HG02642 (cell line): ENCODE measurements around the gene HSF5.

Experiments used
- ATAC-seq: cut with Tn5 transposase; IDR thresholded peaks from one replicate; pipeline ENCODE4 v1.9.1; 2021; ENCODE audit warnings: mild to moderate bottlenecking; ENCODE audit not compliant: unreplicated experiment, poor library complexity

The HSF5 gene

DNA sequence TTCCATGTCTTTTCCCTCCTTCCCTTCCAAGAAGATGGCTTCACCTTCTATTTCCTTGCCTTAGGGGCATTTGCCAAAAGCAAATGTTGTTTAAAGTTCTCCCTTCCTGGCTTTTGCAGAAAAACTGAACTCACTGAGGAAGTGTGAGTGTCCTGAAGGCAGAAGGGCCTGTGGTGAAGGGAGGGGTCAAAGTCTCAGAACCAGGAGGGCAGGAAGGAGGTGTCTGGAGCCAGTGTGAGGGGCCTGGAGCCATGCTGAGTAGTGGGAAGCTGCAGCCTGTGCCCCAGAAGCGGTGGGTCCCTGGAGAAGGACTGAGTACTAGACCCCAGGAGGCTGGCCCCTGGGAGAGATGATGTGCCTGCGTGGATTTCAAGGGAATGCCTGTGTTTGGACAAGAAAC is 112.4 kb downstream of the HSF5 start:
- no peak for ATAC-seq

DNA sequence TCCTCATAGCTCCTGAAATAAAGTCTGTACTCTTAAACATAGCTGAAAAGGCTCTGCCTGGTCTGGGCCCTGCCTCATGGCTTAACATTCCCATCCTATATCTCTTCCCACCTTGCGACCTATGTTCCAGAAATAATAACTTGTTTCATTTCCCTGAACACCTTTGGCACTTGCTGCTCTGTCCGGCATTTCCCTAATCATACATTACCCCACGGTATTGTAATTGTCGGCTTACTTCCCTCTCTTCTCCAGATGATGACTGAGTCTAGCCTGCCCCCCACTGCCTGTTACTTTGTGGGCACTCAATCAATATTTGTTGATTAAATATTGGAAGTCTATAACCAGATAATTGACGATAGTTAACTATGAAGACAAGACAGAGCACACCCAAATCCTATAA is 113.0 kb downstream of the HSF5 start:
- ATAC-seq: no peak

DNA sequence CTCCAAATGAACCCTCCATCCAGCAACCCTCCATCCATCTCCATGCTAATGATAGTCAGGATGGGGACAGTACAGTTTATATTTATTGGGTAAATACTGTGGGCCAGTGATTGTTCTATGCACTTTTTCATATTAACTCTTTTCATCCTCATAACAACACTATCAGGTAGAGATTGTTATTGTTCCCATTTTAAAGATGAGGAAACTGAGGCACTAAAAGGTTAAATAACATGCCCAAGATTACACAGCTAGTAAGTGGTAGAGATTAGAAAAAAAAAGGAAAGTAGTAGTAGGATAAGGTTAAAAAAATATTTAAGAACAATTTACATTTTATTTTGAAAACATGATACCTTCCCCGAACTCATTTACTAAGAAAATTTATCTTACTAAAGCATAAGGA is 114.3 kb downstream of the HSF5 start:
- ATAC-seq: no peak

DNA sequence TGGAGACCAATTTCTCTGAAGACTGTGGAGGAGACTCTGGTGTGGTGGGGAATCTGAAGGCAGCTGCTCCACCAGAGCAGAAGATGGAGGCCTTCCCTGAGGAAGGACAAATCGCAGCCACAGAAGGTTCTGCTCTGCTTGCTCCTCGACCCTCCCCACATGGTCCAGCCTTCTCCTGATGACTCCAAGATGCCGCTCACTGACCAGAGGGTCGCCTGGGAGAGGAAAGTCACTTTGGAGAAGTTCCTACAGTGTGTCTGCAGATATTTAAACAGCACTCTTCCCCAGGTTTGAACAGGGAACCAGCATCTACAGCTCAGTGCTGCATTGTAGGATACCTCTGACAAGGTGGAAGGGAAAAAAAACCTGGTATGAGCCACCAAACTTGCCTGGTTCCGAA is 115.2 kb downstream of the HSF5 start:
- ATAC-seq: no peak

DNA sequence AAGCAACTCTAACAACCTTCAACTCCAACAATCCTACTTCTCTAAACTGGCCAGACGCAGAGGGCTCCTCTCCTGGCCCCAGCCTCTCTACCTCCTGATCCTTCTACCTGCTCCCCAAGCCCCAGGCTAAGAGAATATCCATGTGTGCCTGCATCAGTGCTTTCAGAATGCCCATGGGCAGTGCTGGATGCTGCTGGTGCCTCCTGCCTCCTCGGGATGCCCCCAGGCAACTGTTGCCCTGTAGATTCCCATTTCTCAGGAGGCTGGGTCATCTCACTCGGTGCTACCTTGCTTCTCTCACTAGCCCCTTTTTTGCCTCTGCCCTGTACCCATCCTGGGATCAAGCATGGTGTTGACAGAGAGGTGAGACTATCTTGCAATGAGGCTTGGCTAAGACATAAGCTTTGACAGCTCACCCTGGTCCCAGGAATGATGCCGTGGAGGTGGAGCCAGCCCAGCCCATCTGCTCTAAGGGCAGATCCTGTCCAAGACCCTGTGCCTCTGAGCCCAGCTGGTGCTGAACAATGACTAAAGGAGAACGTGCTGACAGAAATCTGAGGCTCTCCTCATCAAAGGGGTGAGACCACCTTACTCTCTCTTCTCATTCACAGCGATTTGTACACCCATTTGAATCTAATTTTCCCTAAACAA is 116.8 kb downstream of the HSF5 start:
- ATAC-seq: no peak

DNA sequence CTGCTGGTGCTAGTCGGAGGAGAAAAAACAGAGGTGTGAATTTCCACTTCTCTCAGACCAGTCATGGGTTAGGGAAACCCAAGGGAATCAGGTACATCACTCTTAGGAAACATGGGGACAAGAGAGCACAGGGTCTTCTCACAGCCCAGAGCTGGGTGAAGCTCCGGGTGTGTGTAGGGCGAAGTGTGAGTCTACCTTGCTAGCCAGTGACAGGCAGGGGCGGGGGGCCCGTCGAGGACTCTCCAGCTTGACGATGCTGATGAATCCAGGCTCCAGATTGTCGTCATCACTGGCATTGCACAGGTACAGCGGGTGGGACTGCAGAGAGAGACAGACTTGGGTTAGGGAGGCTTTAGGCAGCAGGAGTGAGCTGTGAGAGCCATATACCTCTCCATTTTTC is 117.5 kb downstream of the HSF5 start:
- no peak for ATAC-seq

DNA sequence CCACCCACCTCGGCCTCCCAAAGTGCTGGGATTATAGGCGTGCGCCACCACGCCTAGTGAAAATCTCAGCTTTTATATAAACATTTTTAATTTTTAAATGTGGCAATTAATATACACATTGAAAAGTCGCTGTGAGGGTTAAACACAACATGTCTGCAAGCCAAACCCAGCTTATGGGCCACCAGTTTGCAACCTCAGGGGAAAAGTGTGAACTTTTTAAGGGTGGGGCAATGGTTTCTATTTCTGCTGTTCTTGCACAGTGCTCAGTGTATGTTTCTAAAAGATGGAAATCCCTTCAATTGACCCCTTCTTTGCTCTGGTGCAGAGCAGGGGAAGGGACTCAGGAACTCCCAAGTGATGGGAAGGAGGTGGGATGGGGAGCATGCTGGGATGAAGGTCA is 117.9 kb downstream of the HSF5 start:
- no peak for ATAC-seq
